HG03108 (cell line): Measurements from ENCODE around the gene CSNK1E.

Experiments
- ATAC-seq: cut with Tn5 transposase; IDR thresholded peaks from one replicate; pipeline ENCODE4 v1.9.1; 2021; ENCODE audit warnings: moderate library complexity; ENCODE audit not compliant: unreplicated experiment

CSNK1E gene

DNA sequence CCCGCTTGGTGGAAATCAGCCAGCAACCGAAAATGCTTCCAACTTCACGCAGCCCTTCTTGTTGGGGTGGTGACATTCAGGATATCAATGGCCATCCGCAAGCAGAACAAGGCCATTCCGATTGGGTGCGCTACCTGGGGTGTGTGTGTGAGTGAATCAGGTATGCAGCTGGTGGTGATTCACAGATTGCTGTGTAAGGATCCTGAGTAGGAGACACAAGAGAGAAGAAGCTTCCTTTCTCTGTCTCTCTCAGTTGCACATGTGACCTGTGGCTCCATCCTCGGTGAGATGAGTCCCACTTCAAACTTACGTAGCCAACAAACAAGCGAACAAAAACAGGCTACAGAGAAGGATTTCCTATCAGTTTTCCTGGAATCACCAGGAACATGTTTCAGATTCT is 34.8 kb downstream of the CSNK1E start:
- no peak for ATAC-seq

DNA sequence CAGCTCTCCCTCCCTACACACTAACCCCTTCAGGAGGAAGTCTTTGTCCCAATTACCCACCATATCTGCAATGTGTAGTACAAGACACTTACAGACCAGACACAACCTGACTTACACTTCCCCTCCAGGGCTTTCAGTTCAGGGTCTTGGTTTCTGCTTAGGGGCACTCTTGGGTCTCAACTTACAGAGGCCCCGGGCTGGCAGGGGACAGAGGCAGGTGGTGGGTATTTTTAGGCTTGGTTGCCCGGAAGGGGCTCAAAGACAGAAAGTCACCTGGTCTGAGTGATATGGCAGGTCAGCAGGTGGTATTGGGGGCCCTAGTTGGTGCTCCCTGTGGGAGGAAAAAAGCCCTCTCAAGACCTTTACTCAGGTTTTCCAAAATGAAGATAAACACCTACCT is 41.1 kb downstream of the CSNK1E start:
- no peak for ATAC-seq

DNA sequence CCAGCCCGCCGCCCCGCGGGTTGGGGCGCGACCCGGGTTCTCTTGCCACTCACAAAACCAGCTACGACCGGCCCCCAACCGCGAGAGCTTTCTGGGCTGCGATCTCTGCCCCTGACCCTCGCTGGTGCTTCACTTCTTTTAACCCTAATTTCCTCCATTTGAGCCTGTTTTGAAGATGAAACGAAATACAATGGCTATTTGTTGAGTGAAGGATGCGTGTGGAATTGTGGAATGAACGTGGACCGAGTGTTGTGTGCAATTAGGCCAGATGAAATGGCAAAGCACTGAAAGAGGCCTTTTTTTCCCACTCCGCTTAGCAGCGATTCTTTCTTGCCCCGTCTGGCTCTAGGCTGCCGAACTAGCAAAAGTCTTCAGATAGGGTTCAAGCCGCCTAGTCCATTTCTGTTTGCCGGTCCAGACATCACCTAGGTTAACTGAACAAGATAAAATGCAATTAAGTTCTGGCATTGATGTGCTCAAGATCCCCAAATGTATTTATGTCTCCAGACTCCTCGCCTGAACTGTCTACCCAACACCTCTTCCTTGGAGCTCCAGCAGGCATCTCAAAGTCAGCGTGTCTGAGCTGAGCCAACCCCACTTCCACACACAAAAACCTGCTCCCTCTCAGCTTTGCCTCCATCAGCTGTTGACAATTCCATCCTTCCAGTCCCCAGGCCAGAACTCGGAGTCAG is 44.0 kb downstream of the CSNK1E start:
- no peak for ATAC-seq

DNA sequence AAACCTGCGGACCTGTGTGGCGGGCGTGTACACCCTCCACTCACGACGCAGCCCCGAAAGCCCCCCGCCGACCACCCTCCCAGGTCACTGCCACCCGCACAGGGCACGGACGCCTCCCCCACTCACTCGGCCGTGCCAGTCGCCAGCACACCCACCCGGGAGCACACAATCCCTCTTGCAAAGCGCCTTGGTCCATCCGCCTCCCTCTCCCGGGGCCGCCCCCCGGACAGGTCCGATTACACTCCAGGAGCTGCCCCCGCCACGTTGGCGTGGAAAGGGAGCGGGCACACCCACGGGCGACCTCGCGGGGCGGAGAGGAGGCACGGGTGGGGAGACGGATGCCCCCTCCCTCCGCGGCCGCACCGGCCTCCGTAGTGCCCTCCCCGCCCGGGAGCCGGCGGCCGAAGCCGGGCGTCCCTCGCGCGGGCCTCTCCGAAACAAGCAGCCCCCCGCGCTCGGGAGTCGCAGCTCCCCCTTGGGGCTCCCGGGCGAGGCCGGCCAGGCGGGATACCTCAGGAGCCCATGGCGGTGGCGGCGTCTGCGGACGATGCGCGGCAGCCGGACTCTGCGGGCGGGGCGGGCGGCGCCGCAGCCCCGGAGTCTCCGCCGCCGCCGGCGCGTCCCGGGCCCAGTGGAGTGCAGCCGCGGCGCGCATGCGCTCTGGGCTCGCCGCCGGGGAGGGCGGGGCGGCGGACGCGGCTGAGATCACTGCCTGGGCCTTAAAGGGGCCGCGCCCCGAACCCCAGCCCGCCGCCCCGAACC is 44.7 kb downstream of the CSNK1E start, which contains the start of gene TMEM184B:
Gene TMEM184B (minus strand): TSS at position 638 of the 762 bp plus-strand sequence. CDS start 25,049 bp downstream, outside the sequence.
- ATAC-seq, result peak; percentile 67

DNA sequence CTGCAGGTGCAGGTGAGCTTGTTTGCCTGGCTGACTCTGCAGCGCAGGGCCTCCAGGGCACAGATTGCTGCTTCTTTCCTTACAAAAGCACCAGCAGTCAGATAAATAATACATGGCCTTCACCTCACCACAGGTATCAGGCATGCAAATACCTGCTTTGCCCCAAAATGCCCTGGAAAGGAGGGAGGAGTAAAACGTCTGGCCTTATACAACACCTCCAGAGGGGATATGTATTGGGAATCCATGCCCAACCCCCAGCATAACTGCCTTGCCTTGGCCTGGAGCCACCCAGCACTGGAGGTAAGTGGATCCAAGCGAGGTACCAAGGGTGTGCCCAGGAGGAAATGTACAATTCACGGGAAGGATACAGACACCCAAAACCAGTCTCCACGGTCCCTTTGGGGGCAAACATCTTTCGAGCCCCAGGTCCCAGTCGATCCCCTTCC is 45.3 kb downstream of the CSNK1E start:
- ATAC-seq, result no peak

DNA sequence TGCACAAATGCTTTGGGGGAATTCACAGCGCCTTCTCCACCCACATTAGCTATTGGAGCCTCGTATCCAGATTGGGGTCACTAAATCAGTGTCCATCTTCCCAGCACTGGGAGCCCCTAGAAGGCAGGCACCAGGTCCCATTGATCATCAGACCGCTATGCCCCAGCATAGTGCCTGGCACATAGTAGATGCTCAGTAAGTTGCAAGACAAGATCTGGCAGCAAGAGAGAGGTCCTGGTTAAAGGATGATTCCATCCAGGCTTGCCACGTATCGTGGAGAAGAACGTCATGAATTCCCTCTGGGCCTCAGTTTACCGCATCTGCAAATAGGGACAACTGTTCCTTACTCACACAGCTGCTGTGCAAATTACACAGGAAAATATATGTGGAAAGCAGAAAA is 46.1 kb downstream of the CSNK1E start:
- no peak for ATAC-seq

DNA sequence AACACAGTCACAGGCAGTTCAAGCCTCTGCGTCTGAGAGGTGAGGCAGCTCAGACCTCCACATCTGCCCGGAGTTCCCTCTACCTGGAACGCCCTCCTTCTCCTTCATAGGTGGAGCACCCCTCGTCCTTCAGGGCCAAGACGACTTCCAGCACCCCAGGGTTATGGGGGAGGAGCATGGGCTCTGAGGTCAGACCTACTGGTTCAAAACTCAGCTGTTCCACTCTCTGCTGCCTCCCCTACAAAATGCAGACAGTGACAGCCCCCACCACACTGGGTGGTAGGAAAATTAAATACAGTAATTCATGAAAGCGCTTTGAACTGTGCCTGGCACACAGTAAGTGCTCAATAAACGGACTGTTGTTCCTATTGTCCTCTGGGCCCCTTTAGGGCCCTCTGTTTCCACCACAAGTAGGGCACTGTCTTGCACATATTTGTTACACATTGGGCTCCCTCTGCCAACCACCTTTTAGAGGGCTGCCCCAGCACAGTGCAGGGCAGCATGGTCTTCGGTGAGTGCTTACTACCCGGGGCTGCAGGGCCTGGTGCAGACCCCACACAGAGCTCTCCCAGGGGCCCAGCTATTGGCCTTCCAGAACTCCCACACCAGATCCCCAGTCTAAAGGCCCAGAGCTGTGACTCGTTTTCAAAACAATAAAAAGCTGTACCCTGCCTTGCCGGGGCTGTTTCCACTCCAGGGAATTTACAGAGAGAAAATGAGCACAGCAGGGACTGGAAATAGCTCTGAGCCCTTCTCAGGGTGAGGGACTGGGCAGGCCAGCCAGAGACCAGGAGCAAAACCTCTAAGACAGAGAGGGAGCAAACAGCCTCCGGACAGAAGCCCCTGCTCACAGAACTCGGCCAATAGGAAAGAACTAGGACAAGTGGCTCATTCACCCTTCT is 46.9 kb downstream of the CSNK1E start:
- ATAC-seq, result no peak

DNA sequence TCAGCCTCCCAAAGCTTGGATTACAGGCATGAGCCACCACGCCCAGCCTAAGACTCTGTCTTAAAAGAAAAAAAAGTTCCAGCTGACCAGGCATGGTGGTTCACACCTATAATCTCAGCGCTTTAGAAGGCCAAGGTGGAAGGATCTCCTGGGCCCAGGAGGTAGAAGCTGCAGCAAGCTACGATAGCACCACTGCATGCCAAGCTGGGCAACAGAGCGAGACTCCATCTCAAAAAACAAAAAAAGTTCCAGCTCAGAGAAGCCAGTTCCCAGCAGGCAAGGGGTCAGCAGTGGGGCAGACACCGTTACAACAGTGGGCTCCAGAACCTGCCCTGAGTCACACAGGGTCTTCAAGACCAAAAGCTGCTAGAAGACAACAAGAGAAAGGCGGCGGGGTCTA is 47.8 kb downstream of the CSNK1E start:
- no peak for ATAC-seq

DNA sequence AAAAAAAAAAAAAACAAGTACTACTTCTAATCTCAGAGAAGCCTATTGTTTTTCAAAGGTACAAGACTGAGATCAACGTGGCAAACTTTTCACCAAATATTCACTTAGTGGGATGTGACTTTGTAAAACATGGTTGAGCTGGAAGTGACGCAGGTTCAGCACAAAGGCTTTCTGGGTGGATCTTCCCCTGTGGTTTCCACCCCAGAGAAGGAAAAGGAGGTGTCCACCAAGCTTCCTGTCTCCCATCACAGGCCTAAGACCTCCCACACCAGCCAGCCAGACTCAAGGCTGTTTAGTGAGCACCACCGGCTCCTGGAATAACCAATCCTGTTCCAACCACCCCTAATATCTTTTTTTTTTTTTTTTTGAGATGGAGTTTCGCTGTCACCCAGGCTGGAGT is 50.1 kb downstream of the CSNK1E start:
- ATAC-seq, result no peak

DNA sequence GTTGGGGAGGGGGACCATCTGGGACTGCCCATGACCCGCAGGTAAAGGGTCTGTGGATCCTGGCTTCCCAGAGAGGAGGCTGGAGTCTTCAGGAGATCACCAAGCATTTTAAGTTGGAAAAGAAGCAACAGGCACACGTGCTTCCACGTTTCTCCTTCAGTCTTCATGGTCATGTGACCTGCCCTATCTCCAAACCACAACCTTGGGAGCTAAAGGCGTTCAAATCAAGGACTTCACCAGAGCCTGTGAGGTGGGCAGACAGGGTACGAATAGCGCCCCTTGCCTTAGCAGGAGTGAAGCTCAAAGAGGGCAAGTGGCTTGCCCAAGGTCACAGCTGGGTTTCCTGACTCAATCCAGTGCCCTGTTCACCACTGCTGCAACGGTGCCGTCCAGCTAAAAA is 51.1 kb downstream of the CSNK1E start:
- ATAC-seq, result no peak

DNA sequence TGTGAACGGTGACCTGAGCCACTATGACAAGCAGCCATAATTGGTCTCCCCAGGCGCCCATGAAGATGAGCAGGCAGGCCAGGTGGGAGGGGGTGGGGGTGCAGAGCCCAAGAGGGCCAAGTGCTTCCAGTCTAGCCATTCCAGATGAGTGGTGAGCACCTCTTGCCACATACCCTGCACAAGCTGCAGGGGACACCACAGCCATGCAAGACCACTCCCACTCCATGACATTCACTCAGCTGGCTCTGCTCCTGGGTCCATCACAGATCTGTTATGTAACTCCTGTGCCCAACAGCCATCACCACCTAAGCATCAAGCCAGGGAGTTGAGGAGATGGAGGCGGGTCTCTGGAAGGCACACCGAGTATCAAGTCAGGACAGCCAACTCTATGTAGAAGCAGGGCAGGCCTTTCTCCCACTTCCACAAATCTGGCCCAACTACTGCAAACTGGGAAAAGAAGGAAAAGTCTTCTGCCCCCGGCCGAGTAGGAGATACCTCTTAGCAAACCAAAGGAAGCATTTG is 52.9 kb downstream of the CSNK1E start:
- no peak for ATAC-seq

DNA sequence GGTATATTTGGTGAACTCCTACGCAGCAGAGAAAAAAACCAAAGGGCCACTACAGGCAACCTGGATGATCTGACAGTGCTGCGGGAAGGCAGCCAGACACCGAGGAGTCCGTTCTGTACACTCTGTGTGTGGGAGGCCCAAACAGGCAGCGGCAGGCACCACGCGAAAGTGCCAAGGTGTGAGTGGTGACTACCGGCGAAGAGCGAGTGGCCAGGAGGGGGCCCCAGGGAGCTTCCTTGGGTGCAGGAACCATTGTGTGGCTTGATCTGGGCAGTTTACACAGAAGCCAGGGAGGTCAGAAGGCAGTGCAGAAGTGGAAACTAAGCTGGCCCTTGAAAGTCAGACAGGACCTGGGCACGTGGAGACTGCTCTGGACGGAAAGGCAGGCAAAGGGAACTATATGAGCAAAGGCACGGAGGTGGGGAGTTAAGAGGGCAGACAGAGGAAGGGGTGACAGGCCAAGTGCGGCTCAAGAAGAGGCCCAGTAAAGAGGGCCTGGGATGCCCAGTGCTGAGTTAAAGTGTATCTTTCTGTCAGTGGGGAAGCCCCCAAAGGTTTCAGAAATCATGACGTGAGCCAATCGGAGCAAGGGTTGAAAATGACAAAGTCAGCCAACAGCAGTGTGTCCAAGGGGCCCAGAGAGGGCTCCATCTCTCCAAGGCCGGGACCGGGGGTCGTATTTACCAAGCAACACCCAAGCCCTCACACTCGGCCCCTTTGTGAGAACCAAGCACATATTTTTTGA is 55.0 kb downstream of the CSNK1E start:
- no peak for ATAC-seq

DNA sequence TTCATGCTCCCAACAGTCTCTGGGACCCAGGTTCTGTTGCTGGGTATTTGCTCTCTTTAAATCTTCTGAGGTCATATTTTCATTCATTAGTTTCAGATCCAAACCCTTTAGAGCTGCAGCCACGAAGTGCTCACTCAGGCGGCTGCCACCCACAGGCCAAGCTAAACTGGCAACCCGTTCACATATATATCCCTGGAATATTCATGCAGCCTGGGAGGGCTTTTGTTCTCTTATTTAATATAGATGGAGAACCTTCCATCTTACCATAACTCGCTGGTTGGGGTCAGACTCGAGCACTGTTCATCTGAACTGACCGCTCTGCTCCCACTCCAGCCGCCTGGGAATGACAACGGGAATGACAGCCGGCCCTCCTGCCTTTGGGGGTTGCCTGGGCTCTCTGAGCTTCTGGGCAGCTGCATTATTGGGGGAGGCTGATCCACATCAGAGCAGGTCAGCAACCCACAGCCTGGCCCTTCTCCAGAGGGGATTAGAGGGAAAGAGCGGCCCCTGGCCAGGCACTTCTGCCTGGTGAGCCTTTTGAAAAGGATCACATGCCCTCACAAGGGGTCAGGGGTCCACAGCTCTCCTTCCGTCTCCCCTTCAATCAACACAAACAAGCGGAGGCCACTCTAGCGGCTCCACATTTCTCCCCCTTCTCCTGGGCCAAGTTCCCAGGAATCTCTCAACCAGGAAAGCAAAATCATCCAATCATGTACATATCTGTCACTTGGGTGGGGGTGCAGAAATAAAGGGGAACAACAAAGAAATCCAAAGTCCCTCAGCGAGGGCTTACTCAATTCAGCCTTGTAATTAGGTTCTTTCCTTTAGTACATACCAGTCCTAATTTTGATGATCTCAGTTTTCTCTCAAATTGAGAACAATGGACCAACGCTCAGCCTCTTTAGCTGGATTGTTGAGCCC is 56.2 kb downstream of the CSNK1E start:
- no peak for ATAC-seq

DNA sequence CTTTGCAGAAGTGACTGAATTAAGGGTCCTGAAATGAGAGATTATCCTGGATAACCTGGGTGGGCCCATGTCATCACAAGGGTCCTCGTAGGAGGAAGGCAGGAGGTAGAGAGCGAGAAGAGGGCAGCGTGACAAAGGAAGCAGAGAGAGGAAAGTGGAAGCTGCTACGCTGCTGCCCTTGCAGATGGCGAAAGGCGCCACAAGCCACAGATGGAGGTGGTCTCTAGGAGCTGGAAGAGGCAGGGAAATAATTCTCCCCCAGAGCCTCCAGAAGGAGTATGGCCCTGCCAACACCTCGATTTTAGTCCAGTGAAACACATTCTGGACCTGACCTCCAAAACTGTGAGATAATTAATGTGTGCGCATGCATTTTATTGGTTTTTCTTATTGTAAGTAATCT is 57.9 kb downstream of the CSNK1E start:
- no peak for ATAC-seq

DNA sequence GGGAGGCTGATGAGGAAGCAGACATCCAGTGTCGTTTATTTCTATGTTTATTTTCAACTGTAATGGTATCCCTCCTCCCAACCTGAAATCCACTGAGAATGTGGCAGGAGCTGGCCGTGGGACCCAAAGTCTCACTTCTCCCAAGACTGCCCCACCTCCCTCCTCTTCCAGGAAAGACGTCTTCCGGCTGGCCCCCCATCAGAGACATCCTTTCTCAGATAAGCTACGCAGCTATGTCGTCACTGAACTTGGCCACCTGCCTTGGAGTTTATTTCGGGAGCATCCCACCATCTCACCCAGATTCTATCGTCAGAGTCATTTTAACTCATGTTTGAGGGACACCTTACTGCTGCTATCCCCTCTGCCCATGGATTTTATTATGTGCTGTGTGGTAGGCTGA is 58.3 kb downstream of the CSNK1E start:
- ATAC-seq, result no peak

DNA sequence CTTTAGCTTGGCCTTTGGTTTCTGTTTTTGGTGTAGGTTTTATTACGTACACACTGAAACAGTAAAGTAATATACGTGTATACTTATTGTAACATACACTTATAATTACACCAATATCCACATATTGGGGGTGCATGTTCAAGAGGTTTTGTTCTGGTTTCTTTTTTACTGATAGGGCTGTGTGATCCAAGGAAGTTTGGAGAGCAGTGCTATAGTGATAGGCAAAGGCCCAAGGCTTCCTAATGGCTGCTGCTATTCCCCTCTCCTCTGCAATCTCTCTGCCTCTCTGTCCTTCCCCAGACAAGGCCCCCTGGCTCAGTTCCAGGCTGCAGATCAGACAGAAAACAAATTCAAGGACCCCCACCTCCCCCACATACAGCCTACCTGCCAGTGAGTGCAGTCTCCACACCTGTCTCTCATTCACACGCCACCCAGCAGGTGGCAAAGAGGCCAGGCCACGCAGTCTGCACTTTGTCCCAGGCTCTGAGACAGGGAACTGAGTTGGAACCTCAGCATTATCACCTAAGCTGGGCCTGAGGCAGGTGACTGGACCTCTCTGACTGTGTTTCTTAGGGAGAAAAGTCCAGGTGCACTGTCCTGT is 59.5 kb downstream of the CSNK1E start:
- ATAC-seq, result no peak

DNA sequence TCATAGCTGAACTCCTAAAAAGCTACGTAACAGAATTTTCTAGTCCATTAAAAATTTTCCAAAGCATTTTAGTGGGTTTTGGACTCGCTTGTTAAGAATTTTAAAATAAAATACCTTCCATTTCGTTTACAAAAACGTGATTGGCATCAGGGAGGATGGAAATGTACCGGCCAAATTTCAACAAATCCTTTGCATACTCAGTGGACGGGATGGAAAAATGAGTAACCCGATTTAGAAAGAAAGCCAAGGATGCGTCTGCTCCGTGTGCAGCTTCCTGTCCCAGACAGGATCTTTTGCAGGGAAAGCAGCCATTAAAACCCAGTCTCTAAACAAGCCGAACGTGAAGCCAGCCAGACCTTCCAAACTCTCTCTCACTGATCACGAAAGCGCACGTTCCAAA is 60.1 kb downstream of the CSNK1E start:
- no peak for ATAC-seq

DNA sequence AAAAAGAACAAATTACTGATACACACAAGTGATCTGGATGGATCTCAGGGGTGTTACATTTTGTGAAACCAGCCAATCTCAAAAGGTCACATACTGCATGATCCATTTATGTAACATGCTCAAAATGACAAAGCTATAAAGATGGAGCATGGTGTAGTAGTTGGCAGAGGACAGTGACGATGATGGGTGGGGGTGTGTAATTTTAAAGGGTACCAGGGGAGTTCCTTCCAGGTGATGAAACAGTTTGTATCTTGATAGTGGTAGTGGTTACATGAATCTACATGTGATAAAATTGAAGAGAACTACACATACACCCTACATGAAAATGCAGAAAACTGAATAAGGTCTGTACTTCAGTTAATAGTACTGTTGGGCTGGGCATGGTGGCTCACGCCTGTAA is 61.5 kb downstream of the CSNK1E start:
- no peak for ATAC-seq

DNA sequence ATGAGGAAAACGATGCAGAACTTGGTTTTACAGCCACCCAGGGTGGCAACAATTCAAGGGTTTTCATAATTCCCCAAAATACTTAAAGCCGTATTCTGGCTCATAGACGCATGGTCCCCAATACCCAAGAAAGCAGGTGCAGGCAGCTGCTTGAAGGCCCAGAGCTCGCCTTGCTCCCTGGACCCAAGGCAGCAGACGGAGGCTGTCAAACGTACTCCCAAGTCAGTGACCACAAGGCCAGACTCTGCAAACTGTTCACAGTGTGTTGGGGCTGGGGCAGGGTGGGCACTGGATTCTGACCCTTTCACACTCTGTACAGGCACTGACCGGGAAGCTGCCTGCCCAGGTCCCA is 65.9 kb downstream of the CSNK1E start:
- no peak for ATAC-seq
